SH-SY5Y (cell line): ENCODE results near the gene PIP4K2A.
A peak's percentile ranks its signal among the peaks of the same experiment; 100 is the strongest.

Experiments
- GATA2 ChIP-seq: IDR thresholded peaks from 2 replicates; pipeline ENCODE4 v1.6.1; 2011; ENCODE audit warnings: mild to moderate bottlenecking, low read depth, low read length
- GATA3 ChIP-seq: IDR thresholded peaks from 2 replicates; pipeline ENCODE4 v1.6.1; 2011; ENCODE audit warnings: low read depth, mild to moderate bottlenecking, low read length, moderate library complexity

Gene PIP4K2A

DNA sequence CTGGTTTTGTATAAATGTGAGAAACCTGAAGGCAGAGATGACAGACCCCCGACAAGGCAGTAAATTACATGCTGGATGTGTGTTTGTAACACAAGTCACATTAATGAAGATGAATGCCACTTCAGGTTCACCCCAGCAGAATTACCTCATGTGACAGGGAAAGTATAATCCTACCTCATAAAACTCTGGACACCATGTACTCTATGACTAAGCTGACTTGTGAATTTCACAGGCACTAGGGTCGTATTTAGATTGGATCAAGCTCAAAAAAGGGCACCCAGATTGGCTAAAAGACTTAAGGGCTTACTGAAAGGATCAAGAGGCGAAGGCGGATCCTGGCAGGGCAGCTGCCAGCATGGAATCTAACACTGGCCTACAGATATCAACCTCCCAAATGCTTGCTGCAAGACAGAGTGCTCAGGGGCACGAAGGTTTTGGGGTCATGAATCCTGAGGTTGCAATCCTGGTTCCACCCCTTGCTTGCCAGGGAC, 161.4 kb downstream of the PIP4K2A start:
- TF ChIP-seq GATA3, result no peak
- no peak for TF ChIP-seq GATA2

DNA sequence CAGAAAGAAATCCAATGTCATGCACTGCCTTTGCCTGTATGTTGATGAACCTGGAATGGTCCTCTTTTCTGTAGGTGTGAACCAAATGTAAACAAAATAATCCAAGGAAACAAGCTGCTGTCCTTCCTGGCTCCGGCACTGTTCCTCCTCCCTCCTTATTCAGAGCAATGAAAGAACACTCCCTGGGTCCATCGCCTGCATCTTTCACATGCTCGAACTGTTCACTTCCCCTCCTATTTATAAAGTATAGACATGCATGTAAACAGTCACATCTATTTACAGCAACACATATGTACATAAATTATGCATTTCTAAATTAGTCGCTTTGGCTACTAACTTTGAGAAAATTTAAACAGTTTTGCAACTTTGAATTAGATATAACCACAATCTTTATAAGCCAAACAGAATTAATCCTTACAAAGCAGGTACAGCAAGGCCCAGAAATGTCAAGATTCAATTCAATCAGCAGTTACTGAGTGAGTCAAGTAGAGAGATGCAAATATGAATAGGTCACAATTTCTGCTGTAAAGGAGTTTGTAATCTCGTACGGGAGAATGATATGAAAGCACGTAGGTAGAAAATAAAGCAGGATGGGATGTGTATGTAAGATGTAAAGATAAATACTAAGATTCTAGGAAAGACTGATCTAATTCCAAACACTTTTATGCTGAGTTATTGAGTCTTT, 162.6 kb downstream of the PIP4K2A start:
- TF ChIP-seq GATA3 (no peak), GATA2 (no peak)

DNA sequence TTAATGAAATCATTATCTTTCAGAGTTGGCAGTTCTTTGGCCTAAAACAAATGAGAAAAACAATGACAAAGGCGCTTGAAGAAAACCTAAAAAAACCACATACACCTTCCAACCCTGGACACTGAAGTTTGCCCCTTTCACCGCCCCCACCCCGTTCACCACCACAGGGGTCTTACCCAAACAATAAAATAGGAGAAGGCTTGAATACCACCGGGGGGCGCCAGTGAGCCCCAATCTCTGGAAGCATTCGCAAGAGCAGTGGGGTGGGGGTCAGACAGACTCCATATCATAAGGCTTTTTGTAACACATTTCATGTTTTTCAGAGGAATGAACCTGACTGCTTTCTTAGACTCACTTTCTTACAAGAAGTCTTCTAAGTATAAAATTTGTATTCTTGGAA, 163.6 kb downstream of the PIP4K2A start:
- TF ChIP-seq GATA2 (no peak), GATA3 (no peak)

DNA sequence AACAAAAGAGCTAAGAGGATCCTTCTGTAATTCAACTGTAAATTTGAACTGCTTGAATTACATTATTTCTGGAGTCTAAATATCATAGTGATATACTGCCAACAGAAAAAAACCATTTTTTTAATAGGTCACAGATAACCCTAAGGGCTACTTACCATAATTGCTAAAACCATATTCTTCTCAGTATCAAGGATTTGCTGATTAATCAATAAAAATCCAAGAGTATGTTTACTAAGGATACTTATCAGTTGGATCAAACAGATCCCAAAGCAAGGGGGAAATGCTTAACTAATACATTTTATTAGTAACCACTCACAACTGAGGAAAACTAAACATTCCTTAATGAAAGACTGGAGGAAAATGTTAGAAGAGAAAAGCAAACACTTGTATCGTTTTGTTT, 166.0 kb downstream of the PIP4K2A start:
- TF ChIP-seq GATA2 (no peak), GATA3 (no peak)

DNA sequence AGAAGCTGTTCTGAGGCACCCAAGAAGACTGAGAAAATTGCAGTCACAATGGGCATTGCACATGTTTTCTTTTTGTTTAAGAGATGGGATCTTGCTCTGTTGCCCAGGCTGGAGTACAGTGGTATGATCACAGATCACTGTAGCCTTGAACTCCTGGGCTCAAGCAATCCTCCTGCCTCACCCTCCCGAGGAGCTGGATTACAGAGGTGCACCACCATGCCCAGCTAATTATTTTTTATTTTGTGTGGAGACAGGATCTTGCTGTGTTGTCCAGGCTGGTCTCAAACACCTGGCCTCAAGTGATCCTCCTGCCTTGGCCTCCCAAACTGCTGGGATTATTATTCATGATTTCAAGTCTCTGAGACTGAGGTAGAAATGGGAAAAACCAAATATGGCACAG, 168.7 kb downstream of the PIP4K2A start:
- TF ChIP-seq GATA3 (no peak), GATA2 (no peak)

DNA sequence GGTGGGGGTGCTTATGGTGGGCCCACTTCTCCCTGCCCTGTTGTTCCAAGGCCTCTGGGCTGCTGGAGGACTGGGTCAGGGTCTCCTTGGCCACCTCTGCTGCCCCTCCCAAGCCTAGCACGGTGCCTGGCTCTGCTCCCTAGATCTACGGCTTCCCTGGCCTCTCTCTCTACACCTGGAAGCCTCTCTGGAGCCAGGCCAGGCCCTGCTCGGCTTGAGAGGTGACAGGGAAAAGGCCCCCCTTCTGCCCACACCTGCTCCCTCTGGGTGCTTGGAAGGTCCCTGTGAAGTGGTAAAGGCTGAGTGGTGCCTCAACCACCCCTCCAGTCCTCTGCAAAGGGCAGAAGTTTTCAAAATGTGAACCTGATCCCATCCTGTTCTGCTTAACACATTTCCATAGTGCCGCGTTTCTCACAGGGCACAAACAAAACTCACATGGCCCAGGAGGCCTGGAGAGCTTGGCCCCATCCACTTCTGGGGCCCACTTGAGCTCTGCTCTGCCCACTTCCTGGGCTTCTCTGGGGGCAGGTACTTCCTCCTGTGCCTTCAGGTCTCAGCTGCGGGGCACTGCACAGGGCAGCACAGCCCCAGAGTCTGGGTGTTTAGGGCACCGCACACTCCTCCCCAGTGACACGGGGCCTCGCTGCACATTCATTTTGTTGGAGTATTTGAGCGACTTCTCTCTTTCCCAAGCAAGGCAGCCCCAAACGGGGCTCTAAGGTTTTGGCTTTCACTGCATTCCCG, 169.9 kb downstream of the PIP4K2A start:
- TF ChIP-seq GATA2 (no peak), GATA3 (no peak)

DNA sequence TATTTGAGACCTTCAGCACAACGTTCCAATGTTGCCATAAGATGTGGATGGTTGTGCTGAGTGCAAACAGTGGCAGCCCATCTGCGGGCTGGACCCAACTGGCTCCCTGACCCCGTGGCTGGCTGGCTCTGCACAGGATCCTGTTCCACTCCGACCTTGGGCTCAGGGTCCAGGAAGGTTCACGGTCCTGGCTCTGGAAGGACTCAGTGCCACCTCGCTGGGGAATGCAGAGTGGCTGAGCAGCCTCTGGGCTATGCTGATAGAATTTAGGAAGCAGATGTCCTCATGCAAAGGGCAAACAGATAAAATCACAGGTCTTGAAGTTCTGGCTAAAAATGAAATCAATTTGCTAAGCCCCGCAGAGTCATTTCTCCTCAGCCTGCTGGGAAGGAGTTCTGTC, 171.6 kb downstream of the PIP4K2A start:
- TF ChIP-seq GATA3, result no peak; the same call in 1 of the 2 replicates
- TF ChIP-seq GATA2, result peak; percentile 83

DNA sequence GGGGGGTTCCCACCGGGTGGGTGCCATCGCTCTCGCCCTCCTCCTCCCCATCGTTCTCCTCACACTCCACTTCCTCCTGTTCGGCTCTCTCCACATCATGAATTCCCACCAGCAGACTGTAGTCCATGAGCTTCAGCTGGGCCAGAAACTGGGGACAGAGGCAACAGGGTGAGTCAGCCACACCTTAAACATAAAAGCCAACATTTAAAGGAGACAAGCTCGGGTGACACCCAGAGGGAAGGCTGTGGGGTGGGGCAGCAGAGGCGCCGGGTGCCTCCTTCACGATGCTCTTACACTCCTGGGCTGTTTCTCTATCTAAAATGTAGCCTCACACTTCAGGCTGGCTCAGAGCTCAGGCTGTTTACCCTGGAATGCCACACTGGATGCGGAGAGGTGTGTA, 172.5 kb downstream of the PIP4K2A start:
- TF ChIP-seq GATA2 (no peak), GATA3 (no peak)

DNA sequence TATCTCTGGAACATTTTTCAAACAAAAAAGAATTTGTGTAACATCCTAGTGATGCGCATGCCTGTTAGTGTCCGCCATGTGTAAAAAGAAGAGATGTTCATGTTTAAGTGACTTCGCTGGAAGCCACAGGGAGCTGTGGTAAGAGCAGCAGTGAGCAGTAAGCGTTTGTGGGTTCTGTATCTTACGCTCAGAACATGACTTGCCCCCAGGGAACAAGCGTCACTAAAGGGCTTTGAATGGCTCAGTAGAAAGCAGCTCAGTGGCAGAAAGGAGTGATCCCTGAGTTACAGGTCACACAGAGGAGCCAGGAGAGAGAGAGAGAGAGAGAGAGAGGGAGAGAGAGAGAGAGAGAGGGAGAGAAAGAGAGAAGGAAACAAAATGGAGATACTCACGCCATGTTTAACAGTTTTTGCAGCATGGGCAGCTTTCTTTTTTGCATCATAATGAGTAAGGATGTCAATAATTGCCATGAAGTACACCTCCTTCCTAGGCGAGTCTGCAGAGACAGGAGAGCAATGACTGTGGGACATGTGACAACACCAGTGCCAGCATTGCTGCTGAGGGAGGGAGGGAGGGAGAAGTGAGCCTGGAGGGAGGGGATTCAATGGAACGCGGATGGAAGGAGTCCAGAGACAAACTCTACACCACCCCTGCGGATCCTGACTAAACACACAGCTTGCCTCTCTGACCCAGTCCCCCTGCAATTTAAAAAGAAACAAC, 174.6 kb downstream of the PIP4K2A start:
- TF ChIP-seq GATA2 (no peak), GATA3 (no peak)

DNA sequence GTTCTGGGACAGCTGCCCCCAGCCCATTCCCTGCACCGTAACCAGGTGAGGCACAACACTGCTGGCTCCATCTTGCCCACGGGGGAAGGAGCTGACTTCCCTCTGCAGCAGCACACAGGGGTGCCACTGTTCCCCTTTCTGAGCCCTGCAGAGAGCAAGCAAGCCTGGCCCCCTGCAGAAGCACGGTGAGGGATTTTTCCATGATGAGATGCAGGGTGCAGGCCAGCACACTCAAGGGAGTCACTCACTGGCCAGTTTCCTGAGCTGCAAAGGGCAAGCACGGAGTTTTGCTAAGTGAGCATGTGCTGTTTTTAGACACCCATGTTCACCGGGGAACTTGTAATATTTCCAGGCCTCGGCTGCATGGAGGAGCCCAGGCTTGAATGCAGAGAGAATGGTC, 176.6 kb downstream of the PIP4K2A start:
- TF ChIP-seq GATA2, result no peak
- TF ChIP-seq GATA3, result no peak

DNA sequence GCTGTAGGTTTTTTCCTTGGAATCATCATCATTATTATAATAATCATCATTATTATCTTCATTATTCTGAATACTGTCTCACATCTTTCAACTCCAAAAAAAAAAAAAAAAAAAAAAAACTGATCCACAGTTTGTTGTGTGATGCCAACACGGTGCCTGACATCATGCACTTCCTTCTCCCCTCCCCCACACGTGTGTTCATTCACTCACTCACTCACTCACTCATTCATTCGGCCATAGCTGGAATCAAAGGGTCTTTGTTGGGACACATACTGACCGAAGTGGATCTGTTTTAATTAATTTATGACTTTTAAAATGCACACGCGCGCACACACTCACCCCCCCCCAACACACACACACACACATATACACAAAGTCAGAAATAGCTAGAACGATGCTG, 177.8 kb downstream of the PIP4K2A start:
- TF ChIP-seq GATA3 (no peak), GATA2 (no peak)

DNA sequence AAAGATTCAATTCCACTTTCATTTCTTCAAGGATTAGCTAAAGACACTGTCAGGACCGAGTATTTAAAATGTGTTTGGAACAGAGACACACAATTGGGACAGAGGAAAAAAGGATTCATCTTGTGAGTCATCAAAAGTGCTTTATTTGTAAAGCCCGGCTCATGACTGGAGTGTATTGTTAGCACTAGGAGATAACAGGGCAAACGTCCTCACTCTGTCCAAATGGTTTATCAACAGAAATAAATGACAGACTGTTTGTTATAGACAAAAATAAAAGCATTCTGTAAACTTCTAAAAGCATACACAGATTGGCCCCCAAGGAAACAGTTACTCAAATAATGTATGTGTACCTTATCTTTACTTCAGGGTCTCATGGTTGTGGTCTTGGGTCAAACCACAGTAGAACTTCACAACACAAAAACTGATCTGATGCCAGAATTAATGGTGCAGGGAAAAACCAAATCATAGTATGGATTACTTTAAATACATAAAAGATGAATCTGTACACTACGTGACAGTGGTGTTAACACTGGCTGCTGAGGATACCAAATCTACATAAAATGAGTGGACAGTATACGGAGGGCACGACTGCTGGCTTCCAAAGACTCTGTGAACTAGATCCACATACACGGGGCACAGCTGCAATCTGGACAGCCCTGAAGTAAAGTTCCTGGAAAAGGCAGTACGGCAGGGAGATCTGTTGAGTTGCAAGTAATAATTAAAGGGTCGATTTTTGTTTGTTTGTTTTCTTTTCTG, 179.4 kb downstream of the PIP4K2A start:
- TF ChIP-seq GATA3 (no peak), GATA2 (no peak)

DNA sequence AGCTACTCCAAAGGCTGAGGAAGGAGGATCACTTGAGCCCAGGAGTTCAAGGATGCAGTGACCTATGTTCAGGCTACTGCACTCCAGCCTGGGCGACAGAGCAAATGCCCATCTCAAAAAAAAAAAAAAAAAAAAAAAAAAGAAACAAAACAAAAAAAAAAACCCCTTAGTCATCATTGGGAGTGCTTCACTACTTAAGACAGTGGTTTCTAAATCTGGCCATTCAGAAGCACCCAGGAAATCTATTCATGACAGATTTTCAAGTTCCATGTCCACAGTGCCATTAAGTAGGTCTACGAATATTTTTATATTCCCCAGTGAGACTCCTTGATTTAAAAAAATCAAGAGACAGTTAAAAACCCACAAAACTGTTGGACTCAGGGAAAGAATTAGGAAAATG, 182.9 kb downstream of the PIP4K2A start:
- TF ChIP-seq GATA3 (no peak), GATA2 (no peak)

DNA sequence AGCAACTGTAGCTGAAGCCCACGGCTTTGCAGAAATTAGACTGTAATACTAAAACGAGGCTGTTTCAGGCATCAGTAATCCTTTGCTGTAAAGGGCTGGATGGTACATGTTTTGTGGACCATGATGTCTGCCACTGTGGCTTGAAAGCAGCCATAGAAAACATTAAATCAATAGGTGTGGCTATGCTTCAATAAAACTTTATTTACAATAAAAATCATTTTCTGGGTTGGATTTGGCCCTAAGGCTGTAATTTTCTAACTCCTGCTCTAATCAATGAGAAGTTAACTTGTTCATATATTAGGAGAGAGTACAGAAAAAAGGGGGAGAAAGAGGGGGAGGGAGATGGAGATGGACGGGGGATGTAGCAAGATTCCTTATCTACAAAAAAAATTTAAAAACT, 183.4 kb downstream of the PIP4K2A start:
- TF ChIP-seq GATA3, result no peak
- TF ChIP-seq GATA2, result no peak

DNA sequence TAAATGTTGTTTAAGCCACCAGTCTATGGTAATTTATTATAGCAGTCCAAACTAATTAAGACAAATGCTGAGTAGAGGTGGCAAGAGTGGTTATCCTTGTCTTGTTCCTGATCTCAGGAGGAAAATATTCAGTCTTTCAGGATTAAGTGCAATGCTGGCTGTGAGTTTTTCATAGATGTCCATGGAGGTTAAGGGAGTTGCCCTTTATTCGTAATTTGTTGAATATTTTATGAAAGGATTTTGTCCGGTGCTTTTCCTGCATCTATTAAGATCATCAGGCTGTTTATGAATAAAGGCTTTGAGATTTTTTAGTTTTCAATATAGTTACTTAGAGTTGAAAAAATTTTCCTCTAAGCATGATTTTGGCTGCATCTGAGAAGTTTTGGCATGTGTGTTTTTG, 186.9 kb downstream of the PIP4K2A start:
- no peak for TF ChIP-seq GATA2
